HG03025 (cell line): ENCODE results near the gene PHF14.

Experiments
- ATAC-seq: cut with Tn5 transposase; IDR thresholded peaks from one replicate; pipeline ENCODE4 v1.9.1; 2021; ENCODE audit warnings: mild to moderate bottlenecking, moderate library complexity; ENCODE audit not compliant: unreplicated experiment, low FRiP score

The PHF14 gene

DNA sequence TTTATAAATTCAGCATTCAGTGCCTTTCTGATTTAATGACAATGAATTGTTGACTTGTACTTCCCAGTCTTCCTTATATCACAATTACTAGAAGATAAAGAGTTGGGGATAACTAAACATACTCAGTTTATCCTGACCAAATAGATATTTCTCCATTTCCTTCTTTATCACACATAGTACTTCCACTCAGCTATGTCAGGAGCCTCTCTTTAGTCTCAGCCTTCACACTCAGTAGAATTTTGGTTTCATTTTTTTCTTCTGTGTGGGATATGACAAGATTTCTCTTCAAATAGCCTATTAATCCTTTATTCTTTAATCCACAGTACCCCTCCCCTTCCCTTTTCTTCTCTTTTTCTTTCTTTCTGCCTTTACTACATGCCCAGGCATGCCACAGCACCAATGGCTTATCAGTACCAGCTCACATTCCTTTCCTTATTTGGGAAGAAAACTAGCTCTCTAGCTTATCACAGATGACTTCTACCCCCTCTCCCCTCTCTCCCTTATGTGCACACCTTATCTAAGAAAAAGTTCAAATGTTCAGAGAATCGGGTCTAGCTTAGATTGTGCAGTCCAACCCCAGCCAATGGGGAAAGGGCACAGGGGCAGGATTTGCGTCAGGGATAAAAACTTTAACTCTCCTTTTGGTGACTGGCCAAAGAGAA is 109.0 kb downstream of the PHF14 start:
- ATAC-seq = no peak

- ATAC-seq = no peak
Observed at GRCh38 chr7:11083214-11083568, 109.5 kb downstream of the PHF14 start.

DNA sequence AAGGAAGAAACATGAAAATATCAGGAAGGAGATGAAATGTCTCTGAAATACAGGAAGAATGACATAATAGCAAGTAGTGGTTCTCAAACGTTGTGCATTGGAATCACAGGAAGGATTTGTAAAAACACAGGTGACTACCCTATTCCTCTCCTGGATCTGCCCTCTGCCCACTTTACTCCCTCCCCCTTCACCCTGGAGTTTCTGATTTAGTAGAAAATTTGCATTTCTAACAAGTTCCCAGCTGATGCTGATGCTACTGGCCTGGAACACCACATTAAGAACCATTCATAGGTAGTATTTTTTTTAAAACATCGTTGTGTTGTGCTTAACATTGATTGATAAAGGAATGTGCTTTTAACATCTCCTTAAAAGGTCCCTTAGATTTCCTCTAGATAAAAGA is 130.9 kb downstream of the PHF14 start:
- ATAC-seq = no peak

DNA sequence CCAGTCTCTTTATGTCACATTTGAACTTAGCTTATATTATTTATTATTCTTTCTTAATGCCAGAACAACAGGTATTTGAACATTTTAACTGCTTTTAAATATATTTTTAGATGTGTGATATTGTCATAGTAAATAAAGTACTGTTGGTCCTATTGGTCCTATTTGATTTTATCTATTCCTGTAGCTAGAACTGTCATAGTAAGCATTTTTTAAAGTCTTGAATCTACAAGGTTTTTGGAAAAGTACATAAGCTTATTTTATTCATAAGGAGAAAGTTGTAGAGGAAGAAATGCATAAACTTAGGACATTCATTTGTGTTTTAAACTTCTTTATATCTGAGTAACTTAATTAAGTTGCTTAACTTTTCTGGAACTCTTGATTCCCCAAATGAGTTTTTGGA is 136.0 kb downstream of the PHF14 start:
- ATAC-seq = no peak

DNA sequence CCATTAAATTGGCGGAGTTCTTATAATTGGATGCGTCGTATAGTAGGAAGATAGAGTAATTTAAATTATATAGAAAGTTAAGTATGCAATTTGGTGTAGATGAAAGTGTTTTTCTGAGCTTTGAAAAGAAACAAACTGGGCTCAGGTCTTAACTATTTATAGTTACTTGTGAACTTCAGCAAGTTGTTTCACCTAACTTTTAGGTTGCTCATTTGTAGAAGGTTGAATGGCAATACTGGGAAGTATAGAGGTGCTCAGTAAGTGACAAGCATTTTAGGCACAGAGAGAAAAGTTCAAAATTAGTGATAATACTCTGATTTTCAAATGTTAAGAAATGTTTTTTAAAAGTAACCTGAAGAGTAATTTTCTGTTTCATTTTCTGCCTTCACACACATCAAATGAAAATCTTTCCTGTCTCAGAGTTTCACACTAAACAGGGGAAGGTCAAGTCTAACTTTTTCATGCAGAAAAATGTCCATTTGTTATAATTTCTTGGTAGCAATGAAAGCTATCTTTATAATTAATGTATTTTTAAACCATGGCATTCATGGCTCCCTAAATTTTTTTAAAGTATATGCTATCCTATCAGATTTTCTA is 146.5 kb downstream of the PHF14 start:
- ATAC-seq = peak; percentile 87

DNA sequence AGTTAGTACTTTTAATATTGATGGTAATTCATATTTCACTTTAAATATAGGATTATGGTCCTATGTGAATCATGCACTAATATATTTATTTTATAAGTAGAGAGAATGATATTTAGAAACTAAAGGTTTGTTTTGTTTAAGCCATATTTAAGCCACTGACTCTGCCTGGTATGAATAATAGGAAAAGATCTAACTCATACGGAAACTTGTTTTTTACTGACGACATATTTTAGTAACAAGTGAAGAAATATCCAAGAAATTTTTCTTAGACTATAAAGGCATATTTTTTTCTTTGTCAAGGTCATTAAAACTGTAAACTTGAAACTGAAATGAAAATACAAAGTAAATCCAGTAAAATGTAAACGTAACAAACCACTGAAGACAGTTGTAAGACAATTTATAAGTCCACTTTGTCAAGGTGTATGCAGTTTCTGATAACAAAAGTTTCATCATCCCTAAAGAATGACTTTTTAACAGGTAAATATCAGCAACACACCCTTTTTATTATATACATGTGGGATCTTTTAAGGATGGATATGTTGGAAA is 147.1 kb downstream of the PHF14 start:
- ATAC-seq = no peak

GRCh38 chr7:11124856-11125559 is 151.3 kb downstream of the PHF14 start:
- ATAC-seq = no peak

- ATAC-seq = no peak
Observed at GRCh38 chr7:11127114-11127785, 153.6 kb downstream of the PHF14 start.

DNA sequence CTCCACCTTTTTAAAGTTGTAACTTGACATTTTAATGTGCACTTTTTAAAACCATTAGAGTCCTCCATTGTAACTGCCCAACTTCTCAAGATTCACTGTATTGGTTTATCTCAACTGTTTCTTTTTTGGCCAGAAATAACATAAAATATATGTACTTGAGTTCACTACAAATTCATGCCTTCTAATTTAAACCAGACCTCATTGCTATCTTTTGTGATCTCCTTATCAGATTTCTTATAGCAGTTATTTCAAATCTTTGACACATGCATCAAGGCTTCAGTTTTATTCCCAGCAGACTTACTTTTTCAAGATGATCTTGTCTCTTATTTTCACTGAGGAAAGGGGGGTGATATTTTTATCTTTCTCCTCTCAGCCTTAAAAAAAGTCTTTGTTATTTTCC is 154.3 kb downstream of the PHF14 start:
- ATAC-seq = no peak

GRCh38 chr7:11128498-11128897 is 154.8 kb downstream of the PHF14 start:
- ATAC-seq = no peak

DNA sequence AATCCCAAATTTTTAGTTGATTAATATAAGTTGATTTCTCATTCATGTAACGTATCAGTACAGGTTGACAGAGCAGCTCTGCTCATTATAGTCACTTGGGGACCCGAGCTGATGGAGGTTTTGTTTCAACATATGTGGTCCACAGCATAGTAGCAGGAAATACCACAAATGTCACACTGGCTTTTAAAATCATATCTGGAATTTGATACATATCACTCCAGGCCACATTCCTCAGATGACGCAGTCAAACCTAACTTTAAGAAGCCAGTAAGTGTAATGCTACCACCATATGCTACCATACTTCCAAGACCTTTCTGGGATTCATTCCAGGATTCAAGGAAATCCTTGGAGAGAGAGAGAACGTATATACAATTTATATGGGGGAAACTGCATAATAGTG is 156.3 kb downstream of the PHF14 start:
- ATAC-seq = no peak

- ATAC-seq = no peak
Observed at GRCh38 chr7:11130601-11131000, 156.9 kb downstream of the PHF14 start.

DNA sequence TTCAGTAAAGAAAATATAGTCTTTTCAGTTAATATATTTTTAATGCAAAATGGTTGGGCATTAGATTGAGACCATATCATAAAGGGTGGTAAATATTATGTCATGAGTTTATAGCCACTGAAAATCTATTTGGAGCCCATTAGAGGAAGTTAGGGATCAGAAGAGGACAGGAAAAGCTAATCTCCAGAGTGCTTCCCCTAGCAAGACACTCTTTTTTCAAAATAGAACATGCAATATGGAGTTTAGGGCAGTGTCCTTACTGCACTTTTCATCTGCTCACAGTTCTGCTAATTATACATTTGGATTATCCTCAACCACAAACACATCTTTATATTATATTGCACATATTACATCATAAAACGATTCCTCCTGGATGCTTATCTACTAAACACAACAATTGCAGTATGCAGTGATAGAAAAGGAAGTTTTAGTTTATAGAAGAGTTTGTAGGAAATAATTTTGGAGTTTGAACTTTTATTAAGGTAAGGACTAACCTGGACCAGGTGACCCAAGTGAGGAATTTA is 159.8 kb downstream of the PHF14 start:
- ATAC-seq = no peak

DNA sequence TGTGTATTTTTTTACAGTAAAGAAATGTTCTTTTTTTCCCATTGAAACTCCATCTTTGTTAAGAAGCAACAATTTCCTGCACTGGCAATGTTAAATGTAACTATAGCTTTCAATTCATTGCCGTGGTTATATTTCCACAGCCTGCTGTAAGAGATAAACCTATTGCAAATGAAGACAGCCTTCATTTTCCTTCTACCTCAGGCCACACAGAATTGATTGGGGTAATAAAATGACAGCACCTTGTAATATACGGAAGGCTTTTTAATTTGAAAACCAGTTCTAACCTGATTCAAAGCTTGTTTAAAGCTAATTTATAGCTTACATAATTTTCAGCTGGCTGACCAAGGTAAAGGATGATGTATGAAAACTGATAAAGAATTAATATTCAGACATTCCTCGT is 161.9 kb downstream of the PHF14 start:
- no peak for ATAC-seq

DNA sequence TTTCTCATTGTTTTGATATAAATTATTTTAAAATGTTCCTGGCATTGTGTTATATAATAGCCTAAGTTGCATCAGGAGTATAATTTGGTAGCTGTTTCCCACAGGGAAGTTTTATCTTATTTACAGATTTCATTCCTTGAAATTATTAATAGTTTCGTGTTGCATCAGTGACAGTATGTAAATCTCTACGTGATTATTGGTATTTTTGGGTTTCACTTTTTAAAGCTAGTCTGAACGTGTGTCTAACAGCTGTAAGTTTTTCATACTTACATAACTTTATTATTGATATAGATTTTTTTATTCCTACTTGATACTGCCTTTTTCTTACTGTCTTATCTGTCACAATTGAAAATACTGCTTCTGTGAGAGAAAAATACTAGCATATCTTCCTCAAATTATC is 167.9 kb downstream of the PHF14 start:
- no peak for ATAC-seq

DNA sequence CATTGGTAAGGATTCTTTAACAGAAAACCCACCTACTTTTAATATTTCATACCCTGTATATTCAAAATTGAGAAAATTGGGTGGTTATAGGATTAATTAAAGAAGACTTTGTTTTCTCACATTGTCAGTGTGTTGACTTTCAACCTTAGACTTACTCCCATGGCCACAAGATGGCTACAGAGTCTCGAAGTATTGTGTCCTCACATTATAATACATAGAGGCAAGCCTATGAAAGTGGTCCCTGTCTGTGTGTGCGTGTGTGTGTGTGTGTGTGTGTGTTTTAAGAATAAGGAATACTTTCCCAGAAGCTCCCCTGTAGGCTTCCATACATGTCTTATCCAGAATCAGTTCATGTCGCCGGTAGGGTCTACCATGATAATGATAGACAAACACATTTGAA is 180.0 kb downstream of the PHF14 start:
- no peak for ATAC-seq

DNA sequence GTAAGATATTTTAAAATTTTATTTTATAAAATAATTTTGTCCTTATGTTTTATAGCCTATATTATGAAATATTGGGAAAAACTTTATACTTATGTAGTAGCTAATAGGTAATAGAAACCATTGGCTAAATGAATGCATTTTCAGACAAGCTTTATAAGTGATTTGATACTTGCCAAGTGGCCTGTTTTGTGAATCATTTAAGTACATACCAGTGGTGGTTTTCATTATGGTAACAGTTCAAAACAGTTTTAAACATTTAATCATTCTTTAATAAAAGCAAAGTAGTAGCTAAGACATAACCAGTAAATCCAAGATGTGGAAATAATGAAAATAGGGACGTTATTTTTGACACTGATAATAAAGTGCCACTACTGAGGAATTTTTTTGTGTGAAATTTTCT is 182.2 kb downstream of the PHF14 start:
- no peak for ATAC-seq

DNA sequence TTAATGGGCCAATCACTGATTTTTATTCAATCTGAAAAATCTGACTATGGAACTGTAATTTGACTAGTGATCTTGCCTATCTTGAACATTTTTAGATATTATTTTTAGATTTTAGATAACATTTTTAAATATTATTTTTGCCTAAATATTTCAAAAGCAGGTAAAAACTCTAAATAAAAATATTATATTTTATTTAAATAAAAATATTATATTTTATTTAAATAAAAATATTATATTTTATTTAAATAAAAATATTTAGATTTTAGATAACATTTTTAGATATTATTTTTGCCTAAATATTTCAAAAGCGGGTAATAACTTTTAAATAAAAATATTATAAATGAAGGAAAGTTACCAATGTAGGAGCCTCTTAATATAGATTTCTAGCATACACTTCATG is 187.8 kb downstream of the PHF14 start:
- no peak for ATAC-seq

DNA sequence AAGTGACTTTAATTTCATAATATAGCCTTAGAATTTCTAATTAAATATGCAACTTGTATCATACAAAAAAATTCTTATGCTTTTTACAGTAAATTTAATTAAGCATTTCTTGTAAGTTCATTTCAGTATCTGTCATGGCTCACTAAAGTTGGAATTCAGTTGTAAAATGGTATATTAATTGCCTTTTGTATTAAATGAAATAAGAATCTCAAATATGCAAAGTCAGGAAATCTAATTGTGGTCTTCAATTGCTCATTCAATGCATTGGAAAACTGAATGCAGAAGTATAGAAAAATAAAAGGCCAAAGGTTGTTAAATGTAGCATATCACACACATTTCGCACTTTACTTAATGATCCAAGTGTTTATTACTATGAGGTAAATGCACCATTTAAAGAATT is 189.5 kb downstream of the PHF14 start:
- no peak for ATAC-seq

- ATAC-seq = no peak
Observed at GRCh38 chr7:11166051-11166450, 192.4 kb downstream of the PHF14 start.

DNA sequence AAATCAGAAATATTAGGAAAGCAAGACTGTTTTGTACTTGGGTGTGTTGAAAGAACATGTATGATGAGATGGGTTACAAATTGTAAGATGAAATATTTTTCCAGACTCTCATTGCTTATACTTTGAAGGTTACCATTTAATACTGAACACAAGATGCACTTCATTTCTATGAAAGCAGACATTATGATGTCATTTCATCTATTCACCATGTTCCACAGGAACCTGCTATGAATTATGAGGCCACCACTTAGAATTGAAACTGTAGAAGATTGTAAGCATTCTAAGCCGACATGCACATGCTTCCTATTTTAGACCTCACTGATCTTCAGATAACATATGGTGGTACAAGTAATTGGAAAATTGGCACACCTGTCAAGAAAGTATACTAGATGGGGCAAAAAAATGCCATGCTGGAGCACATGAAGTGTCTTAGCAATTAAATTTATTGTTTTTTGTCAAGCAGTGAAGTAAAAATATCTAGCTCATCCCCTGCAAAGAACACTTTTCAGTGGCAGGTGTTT is 195.0 kb downstream of the PHF14 start:
- no peak for ATAC-seq
